GM12801 (cell line): ENCODE results near the gene GRB10.

Source experiments
- CTCF ChIP-seq: IDR thresholded peaks from one replicate; pipeline ENCODE4 v1.5.1; 2011; ENCODE audit warnings: control low read depth; ENCODE audit not compliant: insufficient read length; ENCODE audit errors: extremely low read depth

Gene GRB10

GRCh38 chr7:50565977-50566376, 216.7 kb downstream of the GRB10 start:
- TF ChIP-seq CTCF, result no peak

- TF ChIP-seq CTCF, result no peak
These were observed 217.2 kb downstream of the GRB10 start for GRCh38 chr7:50565559-50565916.

GRCh38 chr7:50564640-50565558, 217.8 kb downstream of the GRB10 start, which contains the start of gene DDC:
DDC (minus strand) TSS chr7:50565405; CDS start chr7:50544085, 21,320 bp downstream.
- TF ChIP-seq CTCF, result no peak

GRCh38 chr7:50564171-50564570, 218.5 kb downstream of the GRB10 start:
- TF ChIP-seq CTCF, result no peak

- no peak for TF ChIP-seq CTCF
These were observed 220.6 kb downstream of the GRB10 start for GRCh38 chr7:50562136-50562535.

- no peak for TF ChIP-seq CTCF
These were observed 221.8 kb downstream of the GRB10 start for GRCh38 chr7:50560865-50561351.

- TF ChIP-seq CTCF, result no peak
These were observed 222.8 kb downstream of the GRB10 start for GRCh38 chr7:50559881-50560280.
